GM20000 (cell line): ENCODE data around the gene POLR2I.

ENCODE experiments used
- DNase-seq: peaks from one replicate; pipeline ENCODE4 v3.0.0; 2012; ENCODE audit warnings: low spot score
- CTCF ChIP-seq: IDR thresholded peaks from 2 replicates; pipeline ENCODE4 v1.5.1; 2012; ENCODE audit warnings: mild to moderate bottlenecking, control low read depth; ENCODE audit errors: extremely low read depth, missing control alignments

The POLR2I gene

GRCh38 chr19:36151144-36152018 lies 36.7 kb upstream of the POLR2I start:
- TF ChIP-seq CTCF, result no peak
- DNase-seq, result peak; percentile 42

GRCh38 chr19:36150586-36150985 lies 35.9 kb upstream of the POLR2I start:
- no peak for TF ChIP-seq CTCF
- no peak for DNase-seq

GRCh38 chr19:36149673-36150406 lies 35.2 kb upstream of the POLR2I start:
- no peak for TF ChIP-seq CTCF
- DNase-seq, result no peak

GRCh38 chr19:36144624-36145023 lies 29.9 kb upstream of the POLR2I start:
- DNase-seq, result no peak
- no peak for TF ChIP-seq CTCF

DNA sequence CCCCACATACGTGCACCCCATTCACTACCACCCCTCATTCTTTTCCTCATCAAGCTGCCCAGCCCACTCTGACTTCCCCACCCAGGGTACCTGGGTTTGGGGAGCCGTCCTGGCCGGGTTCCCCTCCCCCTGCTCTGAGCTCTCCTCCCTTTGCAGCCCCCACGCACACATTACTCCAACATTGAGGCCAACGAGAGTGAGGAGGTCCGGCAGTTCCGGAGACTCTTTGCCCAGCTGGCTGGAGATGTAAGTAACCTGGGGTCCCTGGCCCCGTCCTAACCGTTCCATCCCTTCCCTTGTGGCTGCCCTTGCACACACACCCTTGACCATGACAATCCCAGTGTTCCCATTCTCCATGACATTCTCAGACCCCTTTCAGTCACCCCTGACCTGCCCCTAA lies 27.8 kb upstream of the POLR2I start:
- TF ChIP-seq CTCF, result no peak
- DNase-seq, result no peak

- TF ChIP-seq CTCF, result no peak
- DNase-seq, result no peak
These were observed 27.4 kb upstream of the POLR2I start for GRCh38 chr19:36142046-36142445.
